Astrocyte of the cerebellum (primary cell): ENCODE results near the gene LINC00237.

ENCODE experiments used
- DNase-seq: peaks from one replicate; pipeline ENCODE4 v3.0.0-alpha.2; 2011; ENCODE audit warnings: low read depth
- H3K4me3 ChIP-seq: 2 replicates; pipeline ENCODE4 v1.5.1; 2011; ENCODE audit warnings: mild to moderate bottlenecking, low read depth, low read length, moderate library complexity
- CTCF ChIP-seq: IDR thresholded peaks from 2 replicates; pipeline ENCODE4 v1.5.1; 2012; ENCODE audit warnings: low read length, low read depth, moderate library complexity, mild to moderate bottlenecking; ENCODE audit errors: missing control alignments
- in situ Hi-C: cut with HindIII; loops from 2 replicates; pipeline ENCODE4 v1.10.0; 2017; ENCODE audit warnings: low sequenced_read_pairs

The LINC00237 gene

DNA sequence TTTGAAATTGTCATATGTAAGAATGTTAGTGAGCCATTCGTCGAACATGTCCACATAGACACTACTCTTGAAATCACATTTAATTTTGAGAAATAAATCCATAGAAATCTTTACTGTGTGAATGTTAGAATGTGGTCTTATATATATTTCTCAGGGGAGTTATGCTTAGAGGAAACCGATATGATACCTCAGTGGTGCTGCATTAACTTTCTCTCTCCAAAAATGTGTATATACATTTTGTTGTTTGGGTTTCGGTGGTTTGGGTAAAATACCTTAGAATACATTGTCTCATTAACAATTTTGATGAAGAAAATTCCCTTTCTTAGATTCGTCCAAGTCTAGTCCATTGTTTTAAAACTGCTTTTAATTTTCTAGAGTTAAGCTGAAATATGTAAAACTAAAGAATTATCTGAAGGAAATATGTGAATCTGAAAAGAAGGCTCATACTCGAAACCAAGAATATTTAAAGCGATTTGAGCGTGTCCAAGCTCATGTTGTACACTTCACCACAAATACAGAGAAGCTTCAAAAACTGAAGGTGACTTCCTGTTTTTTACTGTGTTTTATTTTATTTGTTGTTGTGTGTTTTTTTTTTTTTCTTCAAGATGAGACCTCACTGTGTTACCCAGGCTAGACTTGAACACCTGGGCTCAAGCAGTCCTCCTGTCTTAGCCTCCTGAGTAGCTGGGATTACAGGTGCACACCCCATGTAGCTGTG, 30.0 kb upstream of the LINC00237 start:
- DNase-seq: no peak
- H3K4me3 ChIP-seq: no peak overlapping the region
- in situ Hi-C loops: no loop called here
- TF ChIP-seq CTCF: no peak

GRCh38 chr20:21134883-21135493, 28.8 kb upstream of the LINC00237 start:
- H3K4me3 ChIP-seq: no peak overlapping the region
- DNase-seq: no peak
- in situ Hi-C loops: no loop called here
- no peak for TF ChIP-seq CTCF

GRCh38 chr20:21133917-21134622, 27.9 kb upstream of the LINC00237 start:
- H3K4me3 ChIP-seq: no peak overlapping the region
- in situ Hi-C loops: no loop called here
- no peak for DNase-seq
- TF ChIP-seq CTCF: no peak

GRCh38 chr20:21133404-21133803, 27.2 kb upstream of the LINC00237 start:
- in situ Hi-C loops: no loop called here
- H3K4me3 ChIP-seq: no peak overlapping the region
- no peak for DNase-seq
- no peak for TF ChIP-seq CTCF

- in situ Hi-C loops: no loop called here
- no peak for DNase-seq
- no peak for TF ChIP-seq CTCF
- H3K4me3 ChIP-seq: no peak overlapping the region
Observed at GRCh38 chr20:21129861-21130260, 23.7 kb upstream of the LINC00237 start.

GRCh38 chr20:21127201-21127981, 21.2 kb upstream of the LINC00237 start:
- no peak overlapping the region for H3K4me3 ChIP-seq
- no peak for DNase-seq
- in situ Hi-C loops: no loop called here
- TF ChIP-seq CTCF: no peak
